ENCODE data around the gene C10orf67. TPM values are rescaled to one million over a fixed set of nuclear protein-coding genes. Genes with fewer than 3 reads are reported as not detected.

C10orf67 gene
- total RNA-seq, 3 donors from 2014 or later, result 0.29 TPM; not detected in 2

- no peaks in the 10 kb centered on the region for H3K4me1 ChIP-seq
- TF ChIP-seq CTCF (IDR thresholded peaks at IDR 0.05) (no peak), POLR2A (IDR thresholded peaks at IDR 0.05) (no peak), POLR2AphosphoS5 (IDR thresholded peaks at IDR 0.05) (no peak)
- no peak overlapping the region for H3K27ac ChIP-seq
- no peak overlapping the region for H3K4me3 ChIP-seq
- intact Hi-C loops (cut with DNase I; ENCODE audit: low total_unique reads), result no loop called here
- H3K36me3 ChIP-seq, result no peaks in the 10 kb centered on the region
- peaks cover 0 to 97% of the 10 kb centered on the region in 2 donors for H3K27me3 ChIP-seq
- no peak for DNase-seq (ENCODE audit: low spot score in 2 of 2)
- no peaks in the 10 kb centered on the region for H3K9me3 ChIP-seq
Observed at GRCh38 chr10:23194471-23194965, 150.1 kb downstream of the C10orf67 start.

GRCh38 chr10:23193435-23194074, 151.0 kb downstream of the C10orf67 start:
- intact Hi-C loops (cut with DNase I; ENCODE audit: low total_unique reads), result no loop called here
- Histone ChIP-seq H3K27ac (no peak overlapping the region), H3K36me3 (no peaks in the 10 kb centered on the region), H3K4me1 (no peaks in the 10 kb centered on the region), H3K27me3 (peaks cover 0 to 94% of the 10 kb centered on the region in 2 donors), H3K4me3 (no peak overlapping the region), H3K9me3 (no peaks in the 10 kb centered on the region)
- no peak for DNase-seq (ENCODE audit: low spot score in 2 of 2)
- TF ChIP-seq POLR2AphosphoS5 (IDR thresholded peaks at IDR 0.05), result no peak
- TF ChIP-seq POLR2A (IDR thresholded peaks at IDR 0.05), result no peak
- TF ChIP-seq CTCF (IDR thresholded peaks at IDR 0.05), result no peak

- Histone ChIP-seq H3K4me1 (no peaks in the 10 kb centered on the region), H3K4me3 (peak overlapping the region in 1 of 3 donors; percentile 43), H3K9me3 (no peaks in the 10 kb centered on the region), H3K36me3 (no peaks in the 10 kb centered on the region), H3K27me3 (peaks cover 0 to 94% of the 10 kb centered on the region in 2 donors), H3K27ac (no peak overlapping the region)
- DNase-seq (ENCODE audit: low spot score in 2 of 2), result no peak
- TF ChIP-seq CTCF (IDR thresholded peaks at IDR 0.05) (no peak), POLR2A (IDR thresholded peaks at IDR 0.05) (no peak)
- intact Hi-C loops (cut with DNase I; ENCODE audit: low total_unique reads), result loop anchor here (1.0 kb wide), 1 partner anchor 35 kb away; no protein-coding TSS in a partner anchor
Observed at GRCh38 chr10:23192712-23193434, 151.7 kb downstream of the C10orf67 start.

- no peak within 1 kb of the TSS for H3K27ac ChIP-seq
- no peak for DNase-seq (ENCODE audit: low spot score in 2 of 2)
- H3K27me3 ChIP-seq, result peaks cover 0 to 93% of the 10 kb centered on the region in 2 donors
- no peaks in the 10 kb centered on the region for H3K9me3 ChIP-seq
- TF ChIP-seq CTCF (IDR thresholded peaks at IDR 0.05), result no peak
- TF ChIP-seq POLR2AphosphoS5 (IDR thresholded peaks at IDR 0.05), result no peak
- no peak for TF ChIP-seq POLR2A (IDR thresholded peaks at IDR 0.05)
- no peaks in the 10 kb centered on the region for H3K4me1 ChIP-seq
- no peaks in the 10 kb centered on the region for H3K36me3 ChIP-seq
- H3K4me3 ChIP-seq, result peak within 1 kb of the TSS in 1 of 3 donors; percentile 43
- intact Hi-C loops (cut with DNase I; ENCODE audit: low total_unique reads), result loop anchor here (1.0 kb wide), 1 partner anchor 34 kb away; no protein-coding TSS in a partner anchor
Observed at GRCh38 chr10:23191764-23192711, 152.6 kb downstream of the C10orf67 start, which contains the start of gene PTF1A. TSS of gene PTF1A (plus strand) at chr10:23192312. CDS start at chr10:23192531, 219 bp downstream.
